GM12878 (cell line): Measurements from ENCODE around the gene DYNLT5. TPM values are rescaled to one million over a fixed set of nuclear protein-coding genes. Genes with fewer than 3 reads are reported as not detected.

Experiments
- ATAC-seq: fragments of 200-7000 bp; cut with Tn5 transposase; 3 replicates; pipeline ENCODE4 v1.9.1; 2020; ENCODE audit warnings: mild to moderate bottlenecking, moderate library complexity
- BruUV-seq: library from RNA; stranded (reverse); fragments of 400-500 nt; replicated peaks from 2 replicates; lab custom pipeline; 2021; lab: Mats Ljungman, UMichigan
- CTCF ChIA-PET: fragments of 300-600 bp; sonication (Branson Sonifier 250); formaldehyde crosslinking; extraction: SDS; loops from one replicate; lab custom pipeline; 2021; ENCODE audit warnings: inconsistent platforms; lab: Yijun Ruan, JAX
- POLR2A ChIA-PET: fragments of 350-600 bp; formaldehyde crosslinking; extraction: SDS; loops from one replicate; lab custom pipeline; 2021; ENCODE audit warnings: inconsistent platforms; lab: Charles Lee
- RAD21 ChIA-PET: fragments of 300-600 bp; sonication (Branson Sonifier 250); formaldehyde crosslinking; loops from one replicate; lab custom pipeline; 2023; ENCODE audit warnings: antibody characterized with exemption; ENCODE audit not compliant: unreplicated experiment; lab: Charles Lee
- SMC1A ChIA-PET: fragments of 300-600 bp; sonication (Branson Sonifier 250); formaldehyde crosslinking; loops from one replicate; lab custom pipeline; 2023; ENCODE audit not compliant: unreplicated experiment, uncharacterized antibody; lab: Charles Lee
- DNase-seq: peaks from one replicate; pipeline ENCODE4 v3.0.0-alpha.2; 2011; ENCODE audit warnings: low read depth, low spot score
- FAIRE-seq: peaks from 3 replicates; lab custom pipeline; 2011; peaks lifted over from hg19 to GRCh38; lab: Jason Lieb, UNC
- H2AFZ ChIP-seq: 2 replicates; pipeline ENCODE4 v1.6.0; 2011; ENCODE audit warnings: low read depth, low read length, control low read depth; ENCODE audit not compliant: control insufficient read depth
- H3K27ac ChIP-seq: 2 replicates; pipeline ENCODE4 v1.5.1; 2011; ENCODE audit warnings: control low read depth; ENCODE audit not compliant: control insufficient read depth, insufficient read depth
- H3K27me3 ChIP-seq, 2 experiments: replicated peaks in 1 of 2; 2 replicates each; pipeline versions ENCODE4 v1.6.0 to v1.6.1; 2011; ENCODE audit warnings: low read length in 1 of 2; ENCODE audit not compliant: control insufficient read depth in 2 of 2, insufficient read depth in 2 of 2
- H3K36me3 ChIP-seq, 2 experiments: 2 replicates each; pipeline ENCODE4 v1.5.1; 2011; ENCODE audit warnings: low read length in 1 of 2; ENCODE audit not compliant: control insufficient read depth in 2 of 2, insufficient read depth in 2 of 2
- H3K4me1 ChIP-seq: 2 replicates; pipeline ENCODE4 v1.6.1; 2011; ENCODE audit warnings: mild to moderate bottlenecking, low read length, moderate library complexity, mixed read lengths; ENCODE audit not compliant: control insufficient read depth, insufficient read depth
- H3K4me2 ChIP-seq: 2 replicates; pipeline ENCODE4 v1.6.0; 2011; ENCODE audit warnings: control low read depth; ENCODE audit not compliant: control insufficient read depth, insufficient read depth
- H3K4me3 ChIP-seq: fragments of 200-600 bp; sonication (generic); 2 replicates; pipeline ENCODE4 v1.5.1; 2016
- H3K79me2 ChIP-seq: 2 replicates; pipeline ENCODE4 v1.6.0; 2011; ENCODE audit warnings: low read length; ENCODE audit not compliant: control insufficient read depth, insufficient read depth
- H3K9ac ChIP-seq: 2 replicates; pipeline ENCODE4 v1.8.0; 2011; ENCODE audit warnings: low read length, control low read depth, mixed read lengths; ENCODE audit not compliant: control insufficient read depth, insufficient read depth
- H3K9me3 ChIP-seq: replicated peaks from 3 replicates; pipeline ENCODE4 v1.5.1; 2011; ENCODE audit warnings: mild to moderate bottlenecking, low read length; ENCODE audit not compliant: control insufficient read depth, insufficient read depth
- H4K20me1 ChIP-seq: 2 replicates; pipeline ENCODE4 v1.6.0; 2011; ENCODE audit not compliant: control insufficient read depth, insufficient read depth
- IKZF1 ChIP-seq: fragments of 450-650 bp; conservative IDR thresholded peaks from 2 replicates; pipeline ENCODE4 v1.6.1; 2017; ENCODE audit warnings: antibody characterized with exemption, mild to moderate bottlenecking
- NFYB ChIP-seq: IDR thresholded peaks from 2 replicates; pipeline ENCODE4 v1.6.1; 2011; ENCODE audit warnings: low read depth, mild to moderate bottlenecking, low read length, improper control_type of control experiment, moderate library complexity; ENCODE audit not compliant: insufficient read depth
- NR2F1 ChIP-seq: fragments of 450-650 bp; conservative IDR thresholded peaks from 2 replicates; pipeline ENCODE4 v1.6.1; 2017; ENCODE audit warnings: mild to moderate bottlenecking
- whole genome bisulfite sequencing: methylation state at CpG from one replicate; pipeline ENCODE4 v1.1.6; 2016; ENCODE audit warnings: low lambda C conversion rate; ENCODE audit not compliant: insufficient replicate concordance, insufficient coverage; ENCODE audit errors: missing lambda C conversion rate; 5-methylcytosine and 5-hydroxymethylcytosine counted together
- in situ Hi-C: fragments of 300-500 bp; cut with MboI; formaldehyde crosslinking; loops from 9 replicates; pipeline ENCODE4 v1.14.3; 2018; ENCODE audit warnings: mixed read lengths
- intact Hi-C: fragments of 100-400 bp; cut with micrococcal nuclease; formaldehyde crosslinking; loops from one replicate; pipeline ENCODE4 v1.14.2; 2022; ENCODE audit not compliant: unreplicated experiment
- polyA plus RNA-seq, 11 experiments: library from polyadenylated mRNA; depleted of rRNA in 4 of 11; unstranded in 6 of 11; stranded (reverse) in 5 of 11; fragments of >200 nt; fragmentation: Nextera tagmentation in 4 of 11; fragmentation: Illumina TruSeq in 1 of 11; extraction: Ambion mirVana in 4 of 11; extraction: Trizol in 1 of 11; gene quantifications; 1 replicate in 1 of 11; 2 replicates in 10 of 11; pipeline versions ENCODE4 v1.2.1 to v1.2.3, GENCODE V29; 2011 to 2016; ENCODE audit warnings: inconsistent platforms in 2 of 11, missing spikeins in 2 of 11, low read depth in 1 of 11
- total RNA-seq, 4 experiments: library from RNA; depleted of rRNA in 3 of 4; stranded (reverse); fragments of >200 nt in 3 of 4; fragmentation: Illumina TruSeq in 1 of 4; extraction: Trizol in 1 of 4; gene quantifications; 2 replicates each; pipeline versions ENCODE4 v1.2.1 to v1.2.3, GENCODE V29; 2013 to 2021
- TF ChIP-seq, protein P1 (sequence below): fragments of 450-650 bp; IDR thresholded peaks from 2 replicates; pipeline ENCODE4 v1.6.1; 2016; ENCODE audit warnings: mild to moderate bottlenecking, moderate library complexity, borderline replicate concordance

Gene DYNLT5
- total and polyA plus RNA-seq, 10 of the 15 experiments (the other 5 are each of a cell fraction or from before 2014, with no cell fraction given), result not detected

DNA sequence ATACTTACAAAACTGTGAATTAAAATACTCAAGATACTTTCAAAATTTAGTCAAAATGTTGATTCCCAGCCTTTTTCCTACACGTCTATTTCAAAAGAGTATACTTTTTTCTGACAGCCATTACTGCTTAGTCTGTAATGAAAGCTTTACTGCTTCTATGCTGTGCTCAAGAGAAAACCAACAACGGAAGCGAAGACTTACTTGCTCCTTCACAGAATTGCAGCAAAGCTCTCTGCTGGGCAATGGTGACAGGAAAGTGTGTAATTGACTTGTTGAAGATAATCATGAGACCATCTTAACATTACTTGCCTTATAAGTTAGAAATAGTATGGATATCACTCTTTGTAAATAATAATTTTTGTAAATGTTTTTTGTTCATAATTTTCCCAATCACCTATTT lies 1.7 kb upstream of the DYNLT5 start:
- SMC1A ChIA-PET, result no interaction called here
- intact Hi-C loops, result no loop called here
- RAD21 ChIA-PET, result no interaction called here
- WGBS, result 64% methylated on average over 3 of the region's 3 CpGs
- Histone ChIP-seq H3K36me3 (no peaks in the 10 kb centered on the region), H3K9me3 (no peaks in the 10 kb centered on the region)
- FAIRE-seq, result peak; percentile 7
- CTCF ChIA-PET, result interaction anchor here (1.3 kb wide), 1 partner anchor 399 kb away, joined by 4 read pairs; no protein-coding TSS in a partner anchor
- TF ChIP-seq, protein P1, sequence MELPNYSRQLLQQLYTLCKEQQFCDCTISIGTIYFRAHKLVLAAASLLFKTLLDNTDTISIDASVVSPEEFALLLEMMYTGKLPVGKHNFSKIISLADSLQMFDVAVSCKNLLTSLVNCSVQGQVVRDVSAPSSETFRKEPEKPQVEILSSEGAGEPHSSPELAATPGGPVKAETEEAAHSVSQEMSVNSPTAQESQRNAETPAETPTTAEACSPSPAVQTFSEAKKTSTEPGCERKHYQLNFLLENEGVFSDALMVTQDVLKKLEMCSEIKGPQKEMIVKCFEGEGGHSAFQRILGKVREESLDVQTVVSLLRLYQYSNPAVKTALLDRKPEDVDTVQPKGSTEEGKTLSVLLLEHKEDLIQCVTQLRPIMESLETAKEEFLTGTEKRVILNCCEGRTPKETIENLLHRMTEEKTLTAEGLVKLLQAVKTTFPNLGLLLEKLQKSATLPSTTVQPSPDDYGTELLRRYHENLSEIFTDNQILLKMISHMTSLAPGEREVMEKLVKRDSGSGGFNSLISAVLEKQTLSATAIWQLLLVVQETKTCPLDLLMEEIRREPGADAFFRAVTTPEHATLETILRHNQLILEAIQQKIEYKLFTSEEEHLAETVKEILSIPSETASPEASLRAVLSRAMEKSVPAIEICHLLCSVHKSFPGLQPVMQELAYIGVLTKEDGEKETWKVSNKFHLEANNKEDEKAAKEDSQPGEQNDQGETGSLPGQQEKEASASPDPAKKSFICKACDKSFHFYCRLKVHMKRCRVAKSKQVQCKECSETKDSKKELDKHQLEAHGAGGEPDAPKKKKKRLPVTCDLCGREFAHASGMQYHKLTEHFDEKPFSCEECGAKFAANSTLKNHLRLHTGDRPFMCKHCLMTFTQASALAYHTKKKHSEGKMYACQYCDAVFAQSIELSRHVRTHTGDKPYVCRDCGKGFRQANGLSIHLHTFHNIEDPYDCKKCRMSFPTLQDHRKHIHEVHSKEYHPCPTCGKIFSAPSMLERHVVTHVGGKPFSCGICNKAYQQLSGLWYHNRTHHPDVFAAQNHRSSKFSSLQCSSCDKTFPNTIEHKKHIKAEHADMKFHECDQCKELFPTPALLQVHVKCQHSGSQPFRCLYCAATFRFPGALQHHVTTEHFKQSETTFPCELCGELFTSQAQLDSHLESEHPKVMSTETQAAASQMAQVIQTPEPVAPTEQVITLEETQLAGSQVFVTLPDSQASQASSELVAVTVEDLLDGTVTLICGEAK, result no peak
- TF ChIP-seq NR2F1 (no peak), NFYB (no peak), IKZF1 (no peak)
- TF ChIP-seq, all 136 proteins: peak for 0
- Histone ChIP-seq H3K27me3 (peaks cover 6 to 13% of the 10 kb centered on the region in 2 experiments; a peak in 3 of 4 replicates), H3K79me2 (no peaks in the 10 kb centered on the region), H3K4me2 (no peak overlapping the region), H2AFZ (no peak overlapping the region), H3K4me1 (no peaks in the 10 kb centered on the region), H4K20me1 (no peaks in the 10 kb centered on the region), H3K4me3 (no peak overlapping the region), H3K27ac (no peak overlapping the region), H3K9ac (no peak overlapping the region)
- POLR2A ChIA-PET, result no interaction called here
- in situ Hi-C loops, result loop anchor here (25.0 kb wide), 1 partner anchor 737 kb away; no protein-coding TSS in a partner anchor
- no TSS peak for BruUV-seq
- ATAC-seq, result no peak
- DNase-seq, result no peak
